GM12878 (cell line): ENCODE measurements around the gene SGPP2.

ENCODE experiments used
- CHD1 ChIP-seq: IDR thresholded peaks from 2 replicates; pipeline ENCODE4 v1.6.1; 2012; ENCODE audit warnings: low read depth, low read length, improper control_type of control experiment
- EGR1 ChIP-seq, 2 experiments: IDR thresholded peaks; 1 replicate in 1 of 2; 2 replicates in 1 of 2; pipeline ENCODE4 v1.6.1; 2011 to 2012; ENCODE audit warnings: low read depth in 2 of 2, low read length in 2 of 2, borderline replicate concordance in 1 of 2, mild to moderate bottlenecking in 1 of 2, moderate library complexity in 1 of 2
- RFX5 ChIP-seq: IDR thresholded peaks from 2 replicates; pipeline ENCODE4 v1.6.1; 2011; ENCODE audit warnings: low read depth, low read length, improper control_type of control experiment
- WRNIP1 ChIP-seq: IDR thresholded peaks from 2 replicates; pipeline ENCODE4 v1.6.1; 2011; ENCODE audit warnings: low read depth, low read length, improper control_type of control experiment, borderline replicate concordance
- TF ChIP-seq, protein P1 (sequence below): IDR thresholded peaks from 2 replicates; pipeline ENCODE4 v1.6.1; 2012; ENCODE audit warnings: improper control_type of control experiment, low read depth, low read length; ENCODE audit not compliant: insufficient replicate concordance
- TF ChIP-seq, protein P2 (sequence below): fragments of 150-350 bp; IDR thresholded peaks from 2 replicates; pipeline ENCODE4 v1.6.1; 2016; ENCODE audit warnings: low read depth, low read length
- TF ChIP-seq, protein P3 (sequence below), 3 experiments: IDR thresholded peaks in 2 of 3; conservative IDR thresholded peaks in 1 of 3; 2 replicates each; pipeline ENCODE4 v1.5.1; 2011; ENCODE audit warnings: low read depth in 3 of 3, low read length in 3 of 3, mild to moderate bottlenecking in 3 of 3, control low read depth in 2 of 3, moderate library complexity in 2 of 3, inconsistent platforms in 1 of 3, mixed read lengths in 1 of 3; ENCODE audit not compliant: control insufficient read depth in 2 of 3, insufficient read depth in 1 of 3; ENCODE audit errors: extremely low read depth in 1 of 3

DNA sequence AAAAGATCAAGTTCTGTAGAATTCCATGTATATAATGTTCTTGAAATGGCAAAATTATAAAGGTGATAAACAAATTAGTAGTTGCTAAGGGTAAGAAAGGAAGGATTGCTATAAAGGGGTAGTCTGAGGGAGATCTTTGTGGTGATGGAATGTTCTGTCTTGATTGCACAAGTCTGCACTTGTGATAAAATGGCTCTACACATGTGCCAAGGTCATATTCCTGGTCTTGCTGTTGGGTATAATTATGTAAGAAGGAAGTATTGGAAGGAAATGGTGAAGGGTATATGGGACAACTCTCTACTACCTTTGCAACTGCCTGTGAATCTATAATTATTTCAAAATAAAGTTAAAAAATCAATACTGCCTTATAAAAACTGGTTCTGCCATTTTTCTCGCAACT, 15.3 kb downstream of the SGPP2 start:
- TF ChIP-seq WRNIP1 (no peak), CHD1 (no peak), EGR1 (IDR thresholded peaks at IDR 0.05; ENCODE audit: borderline replicate concordance in 1 of 2, low read depth in 2 of 2, low read length in 2 of 2) (no peak), RFX5 (no peak)
- TF ChIP-seq, protein P1, sequence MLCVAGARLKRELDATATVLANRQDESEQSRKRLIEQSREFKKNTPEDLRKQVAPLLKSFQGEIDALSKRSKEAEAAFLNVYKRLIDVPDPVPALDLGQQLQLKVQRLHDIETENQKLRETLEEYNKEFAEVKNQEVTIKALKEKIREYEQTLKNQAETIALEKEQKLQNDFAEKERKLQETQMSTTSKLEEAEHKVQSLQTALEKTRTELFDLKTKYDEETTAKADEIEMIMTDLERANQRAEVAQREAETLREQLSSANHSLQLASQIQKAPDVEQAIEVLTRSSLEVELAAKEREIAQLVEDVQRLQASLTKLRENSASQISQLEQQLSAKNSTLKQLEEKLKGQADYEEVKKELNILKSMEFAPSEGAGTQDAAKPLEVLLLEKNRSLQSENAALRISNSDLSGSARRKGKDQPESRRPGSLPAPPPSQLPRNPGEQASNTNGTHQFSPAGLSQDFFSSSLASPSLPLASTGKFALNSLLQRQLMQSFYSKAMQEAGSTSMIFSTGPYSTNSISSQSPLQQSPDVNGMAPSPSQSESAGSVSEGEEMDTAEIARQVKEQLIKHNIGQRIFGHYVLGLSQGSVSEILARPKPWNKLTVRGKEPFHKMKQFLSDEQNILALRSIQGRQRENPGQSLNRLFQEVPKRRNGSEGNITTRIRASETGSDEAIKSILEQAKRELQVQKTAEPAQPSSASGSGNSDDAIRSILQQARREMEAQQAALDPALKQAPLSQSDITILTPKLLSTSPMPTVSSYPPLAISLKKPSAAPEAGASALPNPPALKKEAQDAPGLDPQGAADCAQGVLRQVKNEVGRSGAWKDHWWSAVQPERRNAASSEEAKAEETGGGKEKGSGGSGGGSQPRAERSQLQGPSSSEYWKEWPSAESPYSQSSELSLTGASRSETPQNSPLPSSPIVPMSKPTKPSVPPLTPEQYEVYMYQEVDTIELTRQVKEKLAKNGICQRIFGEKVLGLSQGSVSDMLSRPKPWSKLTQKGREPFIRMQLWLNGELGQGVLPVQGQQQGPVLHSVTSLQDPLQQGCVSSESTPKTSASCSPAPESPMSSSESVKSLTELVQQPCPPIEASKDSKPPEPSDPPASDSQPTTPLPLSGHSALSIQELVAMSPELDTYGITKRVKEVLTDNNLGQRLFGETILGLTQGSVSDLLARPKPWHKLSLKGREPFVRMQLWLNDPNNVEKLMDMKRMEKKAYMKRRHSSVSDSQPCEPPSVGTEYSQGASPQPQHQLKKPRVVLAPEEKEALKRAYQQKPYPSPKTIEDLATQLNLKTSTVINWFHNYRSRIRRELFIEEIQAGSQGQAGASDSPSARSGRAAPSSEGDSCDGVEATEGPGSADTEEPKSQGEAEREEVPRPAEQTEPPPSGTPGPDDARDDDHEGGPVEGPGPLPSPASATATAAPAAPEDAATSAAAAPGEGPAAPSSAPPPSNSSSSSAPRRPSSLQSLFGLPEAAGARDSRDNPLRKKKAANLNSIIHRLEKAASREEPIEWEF: no peak
- TF ChIP-seq, protein P2, sequence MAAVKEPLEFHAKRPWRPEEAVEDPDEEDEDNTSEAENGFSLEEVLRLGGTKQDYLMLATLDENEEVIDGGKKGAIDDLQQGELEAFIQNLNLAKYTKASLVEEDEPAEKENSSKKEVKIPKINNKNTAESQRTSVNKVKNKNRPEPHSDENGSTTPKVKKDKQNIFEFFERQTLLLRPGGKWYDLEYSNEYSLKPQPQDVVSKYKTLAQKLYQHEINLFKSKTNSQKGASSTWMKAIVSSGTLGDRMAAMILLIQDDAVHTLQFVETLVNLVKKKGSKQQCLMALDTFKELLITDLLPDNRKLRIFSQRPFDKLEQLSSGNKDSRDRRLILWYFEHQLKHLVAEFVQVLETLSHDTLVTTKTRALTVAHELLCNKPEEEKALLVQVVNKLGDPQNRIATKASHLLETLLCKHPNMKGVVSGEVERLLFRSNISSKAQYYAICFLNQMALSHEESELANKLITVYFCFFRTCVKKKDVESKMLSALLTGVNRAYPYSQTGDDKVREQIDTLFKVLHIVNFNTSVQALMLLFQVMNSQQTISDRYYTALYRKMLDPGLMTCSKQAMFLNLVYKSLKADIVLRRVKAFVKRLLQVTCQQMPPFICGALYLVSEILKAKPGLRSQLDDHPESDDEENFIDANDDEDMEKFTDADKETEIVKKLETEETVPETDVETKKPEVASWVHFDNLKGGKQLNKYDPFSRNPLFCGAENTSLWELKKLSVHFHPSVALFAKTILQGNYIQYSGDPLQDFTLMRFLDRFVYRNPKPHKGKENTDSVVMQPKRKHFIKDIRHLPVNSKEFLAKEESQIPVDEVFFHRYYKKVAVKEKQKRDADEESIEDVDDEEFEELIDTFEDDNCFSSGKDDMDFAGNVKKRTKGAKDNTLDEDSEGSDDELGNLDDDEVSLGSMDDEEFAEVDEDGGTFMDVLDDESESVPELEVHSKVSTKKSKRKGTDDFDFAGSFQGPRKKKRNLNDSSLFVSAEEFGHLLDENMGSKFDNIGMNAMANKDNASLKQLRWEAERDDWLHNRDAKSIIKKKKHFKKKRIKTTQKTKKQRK: no peak
- TF ChIP-seq, protein P3, sequence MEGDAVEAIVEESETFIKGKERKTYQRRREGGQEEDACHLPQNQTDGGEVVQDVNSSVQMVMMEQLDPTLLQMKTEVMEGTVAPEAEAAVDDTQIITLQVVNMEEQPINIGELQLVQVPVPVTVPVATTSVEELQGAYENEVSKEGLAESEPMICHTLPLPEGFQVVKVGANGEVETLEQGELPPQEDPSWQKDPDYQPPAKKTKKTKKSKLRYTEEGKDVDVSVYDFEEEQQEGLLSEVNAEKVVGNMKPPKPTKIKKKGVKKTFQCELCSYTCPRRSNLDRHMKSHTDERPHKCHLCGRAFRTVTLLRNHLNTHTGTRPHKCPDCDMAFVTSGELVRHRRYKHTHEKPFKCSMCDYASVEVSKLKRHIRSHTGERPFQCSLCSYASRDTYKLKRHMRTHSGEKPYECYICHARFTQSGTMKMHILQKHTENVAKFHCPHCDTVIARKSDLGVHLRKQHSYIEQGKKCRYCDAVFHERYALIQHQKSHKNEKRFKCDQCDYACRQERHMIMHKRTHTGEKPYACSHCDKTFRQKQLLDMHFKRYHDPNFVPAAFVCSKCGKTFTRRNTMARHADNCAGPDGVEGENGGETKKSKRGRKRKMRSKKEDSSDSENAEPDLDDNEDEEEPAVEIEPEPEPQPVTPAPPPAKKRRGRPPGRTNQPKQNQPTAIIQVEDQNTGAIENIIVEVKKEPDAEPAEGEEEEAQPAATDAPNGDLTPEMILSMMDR (IDR thresholded peaks at IDR 0.05 in 2 of 3, conservative IDR thresholded peaks at IDR 0.05 in 1 of 3; ENCODE audit: control insufficient read depth in 2 of 3, extremely low read depth in 1 of 3, insufficient read depth in 1 of 3, low read depth in 3 of 3, low read length in 3 of 3): no peak
